HFFc6 (cell line): Measurements from ENCODE around the gene SEL1L2. TPM values are rescaled to one million over a fixed set of nuclear protein-coding genes. Genes with fewer than 3 reads are reported as not detected.

ENCODE experiments used
- DNase-seq: peaks from one replicate; pipeline ENCODE4 v3.0.0-alpha.2; 2018
- H3K27ac Mint-ChIP-seq: 2 replicates; pipeline ENCODE4 v1.8.0; 2020; ENCODE audit warnings: mild to moderate bottlenecking, mixed read lengths
- H3K27me3 Mint-ChIP-seq: 2 replicates; pipeline ENCODE4 v1.8.0; 2021; ENCODE audit warnings: mild to moderate bottlenecking, moderate library complexity, mixed read lengths; ENCODE audit not compliant: insufficient read depth
- H3K36me3 Mint-ChIP-seq: 2 replicates; pipeline ENCODE4 v1.8.0; 2021; ENCODE audit warnings: low read depth, mixed read lengths
- H3K4me1 Mint-ChIP-seq: 2 replicates; pipeline ENCODE4 v1.8.0; 2020; ENCODE audit warnings: low read depth, mixed read lengths
- H3K4me3 Mint-ChIP-seq: 2 replicates; pipeline ENCODE4 v1.8.0; 2020; ENCODE audit warnings: mild to moderate bottlenecking, moderate library complexity, mixed read lengths
- H3K9me3 Mint-ChIP-seq: 2 replicates; pipeline ENCODE4 v1.8.0; 2020; ENCODE audit warnings: mild to moderate bottlenecking, mixed read lengths
- CTCF ChIP-seq: fragments of 200-600 bp; sonication (generic); IDR thresholded peaks from 2 replicates; pipeline ENCODE4 v1.5.0; 2021; ENCODE audit warnings: antibody characterized with exemption, mild to moderate bottlenecking
- total RNA-seq, 6 experiments: library from RNA; stranded (reverse); fragmentation: NEBNext Ultra II Directional; extraction: Animal tissue kit (Norgen Biotek cat#: 25700); gene quantifications; 2 replicates in 1 of 6; 3 replicates in 5 of 6; pipeline ENCODE4 v1.2.3, GENCODE V29; 2021

Gene SEL1L2
- total RNA-seq, 6 experiments from 2014 or later: 0.85 TPM; not detected in 5

GRCh38 chr20:13839421-13840092, 150.9 kb downstream of the SEL1L2 start:
- no peak for TF ChIP-seq CTCF
- Mint-ChIP-seq H3K9me3 (no peaks in the 10 kb centered on the region), H3K36me3 (no peaks in the 10 kb centered on the region), H3K4me3 (peak overlapping the region; percentile 35), H3K27me3 (peaks cover 4% of the 10 kb centered on the region), H3K4me1 (peaks cover 17% of the 10 kb centered on the region), H3K27ac (peak overlapping the region; percentile 83)
- DNase-seq: peak; percentile 86

- H3K27ac Mint-ChIP-seq: peak overlapping the region; percentile 83
- H3K4me1 Mint-ChIP-seq: peaks cover 17% of the 10 kb centered on the region
- no peaks in the 10 kb centered on the region for H3K36me3 Mint-ChIP-seq
- H3K9me3 Mint-ChIP-seq: no peaks in the 10 kb centered on the region
- no peak for DNase-seq
- peaks cover 4% of the 10 kb centered on the region for H3K27me3 Mint-ChIP-seq
- H3K4me3 Mint-ChIP-seq: peak overlapping the region; percentile 35; the same call in 1 of the 2 replicates
- no peak for TF ChIP-seq CTCF
Observed at GRCh38 chr20:13838664-13839063, 151.8 kb downstream of the SEL1L2 start.

- no peaks in the 10 kb centered on the region for H3K36me3 Mint-ChIP-seq
- H3K9me3 Mint-ChIP-seq: no peaks in the 10 kb centered on the region
- no peaks in the 10 kb centered on the region for H3K4me1 Mint-ChIP-seq
- no peak overlapping the region for H3K4me3 Mint-ChIP-seq
- no peak for TF ChIP-seq CTCF
- no peak for DNase-seq
- H3K27me3 Mint-ChIP-seq: peaks cover 1% of the 10 kb centered on the region; the same call in 1 of the 2 replicates
- H3K27ac Mint-ChIP-seq: no peak overlapping the region
Observed at GRCh38 chr20:13831476-13831875, 158.9 kb downstream of the SEL1L2 start.

GRCh38 chr20:13825465-13825864, 164.9 kb downstream of the SEL1L2 start:
- no peak overlapping the region for H3K4me3 Mint-ChIP-seq
- H3K4me1 Mint-ChIP-seq: peaks cover 9% of the 10 kb centered on the region; the same call in 1 of the 2 replicates
- no peaks in the 10 kb centered on the region; the same call in 1 of the 2 replicates for H3K27me3 Mint-ChIP-seq
- DNase-seq: no peak
- no peaks in the 10 kb centered on the region for H3K9me3 Mint-ChIP-seq
- no peak overlapping the region for H3K27ac Mint-ChIP-seq
- TF ChIP-seq CTCF: no peak
- H3K36me3 Mint-ChIP-seq: no peaks in the 10 kb centered on the region

- H3K27me3 Mint-ChIP-seq: no peaks in the 10 kb centered on the region; the same call in 1 of the 2 replicates
Observed at GRCh38 chr20:13824459-13824858, 166.0 kb downstream of the SEL1L2 start.

More at GRCh38 chr20:13824459-13824858, 166.0 kb downstream of the SEL1L2 start:
- H3K27ac Mint-ChIP-seq: no peak overlapping the region
- no peaks in the 10 kb centered on the region for H3K9me3 Mint-ChIP-seq
- H3K4me1 Mint-ChIP-seq: peaks cover 9% of the 10 kb centered on the region; the same call in 1 of the 2 replicates
- H3K36me3 Mint-ChIP-seq: no peaks in the 10 kb centered on the region
- no peak overlapping the region for H3K4me3 Mint-ChIP-seq
- TF ChIP-seq CTCF: no peak
- DNase-seq: no peak
